ENCODE results near the gene KIF1A.

KIF1A gene

DNA sequence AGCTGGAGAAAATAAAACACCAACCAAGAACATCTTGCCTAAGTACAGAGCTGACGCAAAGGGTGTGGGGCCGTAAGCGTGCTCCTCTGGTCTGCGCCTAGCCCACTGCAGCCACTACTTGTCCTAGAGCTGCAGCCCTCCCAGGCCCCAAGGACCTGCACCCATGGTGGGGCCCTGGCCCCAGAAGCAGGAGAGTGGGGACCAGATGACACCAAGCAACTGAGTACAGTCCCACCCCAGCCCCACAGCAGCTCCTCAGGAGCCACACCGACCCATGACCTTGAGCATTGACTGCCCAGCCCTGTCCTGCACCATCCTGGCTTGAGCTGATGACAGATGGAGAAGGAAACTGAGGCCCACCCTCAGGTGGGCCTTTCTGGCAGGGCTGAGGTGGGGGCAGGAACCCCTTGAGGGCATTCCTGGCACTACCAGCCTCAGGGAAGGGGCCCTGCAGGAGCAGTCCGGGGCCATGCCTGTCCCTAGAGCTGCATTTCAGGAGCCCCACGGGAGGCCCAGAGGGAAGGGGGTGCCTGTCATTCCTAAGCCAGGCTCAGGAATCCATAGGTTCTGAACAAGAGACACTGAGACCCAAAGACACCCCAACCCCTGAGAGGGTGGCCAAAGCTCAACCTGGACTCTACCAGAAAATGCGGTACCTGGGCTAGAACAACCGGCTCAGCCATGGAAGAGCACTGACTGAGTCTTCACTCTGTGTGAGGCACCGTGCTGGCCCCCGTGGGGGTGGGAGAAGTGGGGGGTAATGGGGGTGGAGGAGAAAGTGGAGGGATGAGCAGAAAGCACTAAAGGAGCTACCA is 4.9 kb downstream of the KIF1A start:
- DNase-seq (ENCODE audit: low spot score) = peak; percentile 31
- H3K4me3 ChIP-seq = no peak overlapping the region
- no peak overlapping the region for H3K27ac ChIP-seq
- TF ChIP-seq, protein P1, sequence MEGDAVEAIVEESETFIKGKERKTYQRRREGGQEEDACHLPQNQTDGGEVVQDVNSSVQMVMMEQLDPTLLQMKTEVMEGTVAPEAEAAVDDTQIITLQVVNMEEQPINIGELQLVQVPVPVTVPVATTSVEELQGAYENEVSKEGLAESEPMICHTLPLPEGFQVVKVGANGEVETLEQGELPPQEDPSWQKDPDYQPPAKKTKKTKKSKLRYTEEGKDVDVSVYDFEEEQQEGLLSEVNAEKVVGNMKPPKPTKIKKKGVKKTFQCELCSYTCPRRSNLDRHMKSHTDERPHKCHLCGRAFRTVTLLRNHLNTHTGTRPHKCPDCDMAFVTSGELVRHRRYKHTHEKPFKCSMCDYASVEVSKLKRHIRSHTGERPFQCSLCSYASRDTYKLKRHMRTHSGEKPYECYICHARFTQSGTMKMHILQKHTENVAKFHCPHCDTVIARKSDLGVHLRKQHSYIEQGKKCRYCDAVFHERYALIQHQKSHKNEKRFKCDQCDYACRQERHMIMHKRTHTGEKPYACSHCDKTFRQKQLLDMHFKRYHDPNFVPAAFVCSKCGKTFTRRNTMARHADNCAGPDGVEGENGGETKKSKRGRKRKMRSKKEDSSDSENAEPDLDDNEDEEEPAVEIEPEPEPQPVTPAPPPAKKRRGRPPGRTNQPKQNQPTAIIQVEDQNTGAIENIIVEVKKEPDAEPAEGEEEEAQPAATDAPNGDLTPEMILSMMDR (IDR thresholded peaks at IDR 0.05) = no peak

DNA sequence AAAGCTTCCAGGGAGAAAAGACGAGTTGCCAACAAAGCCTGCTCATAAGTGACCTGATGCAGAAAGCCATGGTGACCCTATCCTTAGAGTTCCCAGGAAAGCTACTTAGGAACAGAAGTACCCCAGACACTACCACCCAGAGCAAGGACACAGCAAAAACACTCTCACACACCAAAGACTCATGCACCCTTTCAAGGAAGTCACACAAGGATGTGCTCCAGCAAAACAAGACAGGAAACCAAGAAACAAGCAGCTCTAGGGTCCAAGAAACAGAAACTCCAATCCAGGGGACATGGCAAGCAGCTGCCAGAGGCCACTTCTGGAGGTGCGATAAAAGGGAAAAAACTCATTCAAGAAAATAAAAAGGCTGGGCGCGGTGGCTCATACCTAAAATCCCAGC is 5.7 kb downstream of the KIF1A start:
- no peak overlapping the region for H3K4me3 ChIP-seq
- H3K27ac ChIP-seq = no peak overlapping the region
- DNase-seq (ENCODE audit: low spot score) = no peak
- TF ChIP-seq, protein P1 (IDR thresholded peaks at IDR 0.05) = no peak

DNA sequence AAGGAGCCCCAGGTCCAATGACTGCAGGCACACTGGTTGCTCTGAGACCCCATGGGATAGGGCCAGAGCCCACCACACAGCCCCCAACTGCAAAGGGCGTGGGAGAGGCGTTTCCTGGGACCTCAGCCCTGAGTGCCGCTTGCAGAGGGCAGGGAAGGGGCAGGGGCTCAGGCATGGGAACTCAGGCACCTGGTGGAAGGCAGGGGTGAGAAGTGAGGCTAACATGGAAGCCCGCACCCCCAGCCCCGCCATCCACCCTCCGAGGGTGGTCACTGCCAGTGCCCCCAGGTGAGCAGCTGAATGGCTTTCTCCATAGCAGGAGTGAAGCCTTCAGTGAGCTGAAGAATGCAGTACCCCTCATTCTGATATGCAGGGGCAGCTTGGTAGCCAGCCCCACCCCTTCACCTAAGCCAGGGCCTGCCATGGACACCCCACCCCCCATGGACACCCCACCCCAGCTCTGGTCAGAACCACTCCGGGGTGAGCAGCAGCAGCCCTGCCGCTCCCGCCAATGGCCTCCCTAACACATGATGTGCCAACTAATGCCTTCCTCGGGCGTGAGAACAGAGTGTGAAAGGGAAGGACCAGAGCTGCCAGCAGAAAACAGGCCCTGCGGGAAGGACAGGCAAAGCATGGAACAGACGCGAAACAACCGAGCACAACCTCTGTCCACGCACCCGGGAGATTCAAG is 6.6 kb downstream of the KIF1A start:
- Histone ChIP-seq H3K27ac (no peak overlapping the region), H3K4me3 (no peak overlapping the region)
- TF ChIP-seq, protein P1 (IDR thresholded peaks at IDR 0.05) = no peak
- DNase-seq (ENCODE audit: low spot score) = peak; percentile 55

DNA sequence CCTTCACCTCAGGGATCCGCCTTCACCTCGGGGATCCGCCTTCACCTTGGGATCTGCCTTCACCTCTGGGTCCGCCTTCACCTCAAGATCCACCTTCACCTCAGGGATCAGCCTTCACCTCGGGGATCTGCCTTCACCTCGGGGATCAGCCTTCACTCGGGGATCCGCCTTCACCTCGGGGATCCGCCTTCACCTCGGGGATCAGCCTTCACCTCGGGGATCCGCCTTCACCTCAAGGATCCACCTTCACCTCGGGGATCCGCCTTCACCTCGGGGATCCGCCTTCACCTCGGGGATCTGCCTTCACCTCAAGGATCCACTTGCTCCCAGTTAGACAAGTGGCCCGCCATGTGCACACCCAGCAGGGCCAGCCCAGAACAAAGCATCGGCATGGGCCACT is 7.3 kb downstream of the KIF1A start:
- TF ChIP-seq, protein P1 (IDR thresholded peaks at IDR 0.05) = no peak
- Histone ChIP-seq H3K27ac (no peak overlapping the region), H3K4me3 (no peak overlapping the region)
- DNase-seq (ENCODE audit: low spot score) = peak; percentile 75

DNA sequence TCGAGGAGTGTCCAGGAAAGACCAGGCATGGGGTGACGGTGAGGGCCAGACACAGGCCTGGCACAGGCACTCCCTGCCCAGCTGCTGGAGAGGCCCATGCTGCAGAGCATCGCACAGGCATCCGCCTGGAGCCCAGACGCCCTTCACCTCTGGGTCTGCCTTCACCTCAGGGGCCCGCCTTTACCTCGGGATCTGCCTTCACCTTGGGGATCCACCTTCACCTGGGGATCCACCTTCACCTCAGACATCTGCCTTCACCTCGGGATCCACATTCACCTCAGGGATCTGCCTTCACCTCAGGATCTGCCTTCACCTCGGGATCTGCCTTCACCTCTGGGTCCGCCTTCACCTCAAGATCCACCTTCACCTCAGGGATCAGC is 7.7 kb downstream of the KIF1A start:
- no peak overlapping the region for H3K27ac ChIP-seq
- no peak for DNase-seq (ENCODE audit: low spot score)
- TF ChIP-seq, protein P1 (IDR thresholded peaks at IDR 0.05) = no peak
- no peak overlapping the region for H3K4me3 ChIP-seq

DNA sequence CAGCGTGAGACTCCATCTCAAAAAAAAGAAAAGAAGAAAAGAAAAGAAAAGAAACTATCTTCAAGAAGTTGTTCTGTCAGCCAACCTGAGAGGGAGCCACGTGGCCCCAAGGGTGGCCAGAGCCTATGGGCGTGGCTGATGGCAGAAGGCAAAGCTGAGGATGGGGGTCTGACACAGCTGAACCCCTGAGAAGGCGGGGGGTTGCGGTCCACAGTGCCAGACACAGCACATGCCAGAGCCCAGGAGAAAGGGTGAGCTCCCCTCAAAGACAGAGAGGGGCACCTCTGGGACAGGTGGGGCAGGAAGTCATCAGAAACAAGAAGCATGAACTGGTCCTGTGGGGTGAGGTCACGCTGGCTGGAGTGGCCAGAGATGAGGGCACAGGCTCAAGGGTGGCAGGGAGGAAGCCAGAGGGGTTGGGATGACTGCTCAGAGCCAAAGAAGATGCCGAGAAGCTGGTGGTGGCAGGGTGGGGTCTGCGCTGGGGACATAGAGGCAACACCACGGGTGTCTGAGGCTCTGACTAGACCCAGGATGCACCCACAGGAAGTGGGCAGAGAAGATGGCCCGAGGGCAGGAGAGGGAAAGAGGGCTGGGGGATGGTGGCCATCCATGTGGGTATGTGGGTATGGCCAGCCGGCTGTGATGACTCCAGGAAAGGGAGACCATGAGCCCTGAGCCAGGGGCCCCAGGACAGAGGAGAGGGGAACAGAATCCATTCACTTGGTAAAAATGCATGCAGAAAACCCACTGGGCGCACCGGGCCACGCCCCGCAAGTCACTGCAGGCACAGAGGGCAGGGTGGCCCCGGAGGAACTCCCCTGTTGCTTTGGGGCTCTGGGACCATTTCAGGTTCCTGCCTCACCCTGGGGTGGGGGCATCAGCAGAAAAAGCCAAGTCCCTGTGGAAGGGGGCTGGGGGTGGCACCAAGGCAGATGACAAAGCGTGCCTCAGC is 8.4 kb downstream of the KIF1A start:
- Histone ChIP-seq H3K27ac (no peak overlapping the region), H3K4me3 (no peak overlapping the region)
- peak; percentile 56 for DNase-seq (ENCODE audit: low spot score)
- TF ChIP-seq, protein P1 (IDR thresholded peaks at IDR 0.05) = no peak

All from coronary artery (tissue), 2 donors.